Esophagus muscularis mucosa (tissue), 4 donors: ENCODE data around the gene USP28.

Experiments used
- EP300 ChIP-seq: sonication (generic); formaldehyde crosslinking; IDR thresholded peaks from one replicate; pipeline ENCODE4 v1.6.1; 2017; ENCODE audit warnings: antibody characterized with exemption
- POLR2A ChIP-seq: fragments of 450-650 bp; IDR thresholded peaks from one replicate; pipeline ENCODE4 v1.6.1; 2017; ENCODE audit warnings: antibody characterized with exemption, moderate library complexity, mild to moderate bottlenecking, low read depth
- POLR2AphosphoS5 ChIP-seq, 2 donors: sonication (generic); formaldehyde crosslinking; IDR thresholded peaks; one replicate each; pipeline ENCODE4 v1.6.1; 2017; ENCODE audit warnings: antibody characterized with exemption in 2 of 2
- TF ChIP-seq, protein P1 (sequence below), 3 experiments: fragments of 200-600 bp in 2 of 3; fragments of 450-650 bp in 1 of 3; sonication (generic) in 2 of 3; IDR thresholded peaks; one replicate each; pipeline ENCODE4 v1.5.1; 2017 to 2019; ENCODE audit warnings: antibody characterized with exemption in 3 of 3, mild to moderate bottlenecking in 2 of 3, moderate library complexity in 1 of 3

DNA sequence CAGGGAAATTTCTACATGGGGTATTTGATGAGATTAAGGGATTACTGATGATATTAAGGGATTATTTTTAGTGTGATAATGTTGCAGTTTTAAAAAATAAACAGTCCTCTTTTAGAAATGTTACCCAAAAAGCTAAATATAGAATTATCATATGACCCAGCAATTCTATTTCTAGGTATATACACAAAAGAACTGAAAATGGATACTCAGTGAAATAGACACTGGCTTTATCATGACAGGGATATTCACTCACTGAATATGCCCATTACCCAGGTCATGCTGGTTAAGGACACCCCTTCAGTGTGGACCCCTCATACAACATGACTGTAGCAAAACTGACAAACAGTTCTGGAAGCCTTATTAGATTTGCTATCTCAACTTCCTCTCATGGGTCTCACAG is 27.8 kb downstream of the USP28 start:
- TF ChIP-seq, protein P1, sequence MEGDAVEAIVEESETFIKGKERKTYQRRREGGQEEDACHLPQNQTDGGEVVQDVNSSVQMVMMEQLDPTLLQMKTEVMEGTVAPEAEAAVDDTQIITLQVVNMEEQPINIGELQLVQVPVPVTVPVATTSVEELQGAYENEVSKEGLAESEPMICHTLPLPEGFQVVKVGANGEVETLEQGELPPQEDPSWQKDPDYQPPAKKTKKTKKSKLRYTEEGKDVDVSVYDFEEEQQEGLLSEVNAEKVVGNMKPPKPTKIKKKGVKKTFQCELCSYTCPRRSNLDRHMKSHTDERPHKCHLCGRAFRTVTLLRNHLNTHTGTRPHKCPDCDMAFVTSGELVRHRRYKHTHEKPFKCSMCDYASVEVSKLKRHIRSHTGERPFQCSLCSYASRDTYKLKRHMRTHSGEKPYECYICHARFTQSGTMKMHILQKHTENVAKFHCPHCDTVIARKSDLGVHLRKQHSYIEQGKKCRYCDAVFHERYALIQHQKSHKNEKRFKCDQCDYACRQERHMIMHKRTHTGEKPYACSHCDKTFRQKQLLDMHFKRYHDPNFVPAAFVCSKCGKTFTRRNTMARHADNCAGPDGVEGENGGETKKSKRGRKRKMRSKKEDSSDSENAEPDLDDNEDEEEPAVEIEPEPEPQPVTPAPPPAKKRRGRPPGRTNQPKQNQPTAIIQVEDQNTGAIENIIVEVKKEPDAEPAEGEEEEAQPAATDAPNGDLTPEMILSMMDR (IDR thresholded peaks at IDR 0.05): no peak
- TF ChIP-seq POLR2A (no peak), EP300 (no peak), POLR2AphosphoS5 (IDR thresholded peaks at IDR 0.05) (no peak)
